ENCODE data around the gene FGD1. TPM values are rescaled to one million over a fixed set of nuclear protein-coding genes. Genes with fewer than 3 reads are reported as not detected.

Gene FGD1
- total RNA-seq, 1 experiment from 2014 or later: 13.9 TPM

DNA sequence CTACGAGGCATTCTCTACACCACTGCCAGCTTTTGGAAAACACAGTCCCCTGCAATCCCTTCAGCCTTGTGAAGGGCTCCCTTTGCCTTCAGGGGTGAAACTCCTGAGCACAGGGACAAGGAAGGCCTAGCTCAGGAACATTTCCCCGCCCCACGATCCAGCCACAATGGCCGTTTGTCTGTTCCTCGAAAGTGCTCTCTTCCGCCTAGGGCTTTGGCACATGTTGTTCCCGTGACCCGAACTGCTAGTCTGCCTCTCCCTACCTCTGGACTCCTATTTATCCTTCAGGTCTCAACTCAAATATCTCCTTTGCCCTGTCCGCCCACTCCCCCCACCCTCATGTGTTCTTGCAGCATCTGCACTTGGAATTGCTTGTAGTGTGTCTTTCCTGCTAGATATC lies 12.1 kb downstream of the FGD1 start:
- TF ChIP-seq CTCF (IDR thresholded peaks at IDR 0.05; ENCODE audit: unreplicated experiment): no peak
- no TSS peak for BruUV-seq (replicated peaks)
- DNase-seq (ENCODE audit: unreplicated experiment): no peak
- Mint-ChIP-seq H3K4me3 (ENCODE audit: unreplicated experiment) (no peak overlapping the region), H3K27ac (ENCODE audit: low read depth, unreplicated experiment) (no peak overlapping the region), H3K4me1 (ENCODE audit: insufficient read depth, unreplicated experiment) (peaks cover 6% of the 10 kb centered on the region), H3K36me3 (ENCODE audit: insufficient read depth, unreplicated experiment) (no peaks in the 10 kb centered on the region), H3K9me3 (ENCODE audit: unreplicated experiment) (no peaks in the 10 kb centered on the region), H3K27me3 (ENCODE audit: insufficient read depth, unreplicated experiment) (peaks cover 46% of the 10 kb centered on the region)
- POLR2A ChIA-PET: interaction anchor here (0.9 to 1.5 kb wide), 3 partner anchors 9 to 25 kb away, joined by 3 to 4 read pairs (median 4); no protein-coding TSS in a partner anchor
- intact Hi-C loops (cut with micrococcal nuclease): no loop called here
- CTCF ChIA-PET: no interaction called here

DNA sequence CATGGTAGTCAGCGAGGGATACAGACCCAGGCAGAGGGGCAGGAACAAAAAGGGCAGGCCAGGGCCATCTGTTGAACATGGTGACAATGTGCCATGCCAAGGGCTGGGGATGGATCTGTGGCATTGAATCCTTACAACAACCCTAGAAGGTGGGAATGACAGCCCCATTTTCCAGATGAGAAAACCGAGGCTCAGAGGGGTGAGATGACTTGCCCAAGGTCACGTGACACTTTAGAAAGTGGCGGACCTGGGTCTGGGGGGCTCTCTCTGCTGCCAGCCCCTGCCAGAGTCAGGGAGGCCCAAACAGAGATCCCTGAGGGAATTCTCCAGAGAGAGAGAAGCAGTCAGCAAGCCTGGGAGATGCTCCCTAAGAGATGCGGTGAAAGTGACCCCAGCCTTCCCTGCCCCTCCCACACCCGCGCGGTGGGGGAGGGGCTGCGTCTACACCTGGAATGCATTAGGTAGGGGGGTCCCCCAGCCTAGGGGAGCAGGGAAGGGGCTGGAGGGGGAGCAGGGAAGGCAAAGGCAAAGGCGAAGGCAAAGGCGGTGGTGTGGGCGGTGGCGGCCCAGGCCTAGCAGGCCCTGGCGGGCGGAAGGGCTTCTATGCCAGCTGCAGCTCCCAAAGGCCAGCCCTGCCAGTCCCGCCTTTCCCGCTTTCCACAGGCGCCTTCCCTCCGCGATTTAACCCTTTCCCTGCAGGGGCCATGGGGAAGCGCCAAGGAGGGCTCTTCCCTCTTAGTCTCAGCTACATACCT lies 13.0 kb downstream of the FGD1 start:
- intact Hi-C loops (cut with micrococcal nuclease): no loop called here
- Mint-ChIP-seq H3K27me3 (ENCODE audit: insufficient read depth, unreplicated experiment) (peaks cover 46% of the 10 kb centered on the region), H3K4me1 (ENCODE audit: insufficient read depth, unreplicated experiment) (peaks cover 6% of the 10 kb centered on the region), H3K4me3 (ENCODE audit: unreplicated experiment) (no peak overlapping the region), H3K9me3 (ENCODE audit: unreplicated experiment) (no peaks in the 10 kb centered on the region), H3K27ac (ENCODE audit: low read depth, unreplicated experiment) (peak overlapping the region; percentile 55), H3K36me3 (ENCODE audit: insufficient read depth, unreplicated experiment) (no peaks in the 10 kb centered on the region)
- DNase-seq (ENCODE audit: unreplicated experiment): no peak
- POLR2A ChIA-PET: interaction anchor here (1.1 kb wide), 1 partner anchor 24 kb away, joined by 4 read pairs; no protein-coding TSS in a partner anchor
- CTCF ChIA-PET: interaction anchor here (0.7 kb wide), 1 partner anchor 1149 kb away, joined by 3 read pairs; no protein-coding TSS in a partner anchor
- no TSS peak for BruUV-seq (replicated peaks)
- TF ChIP-seq CTCF (IDR thresholded peaks at IDR 0.05; ENCODE audit: unreplicated experiment): no peak

DNA sequence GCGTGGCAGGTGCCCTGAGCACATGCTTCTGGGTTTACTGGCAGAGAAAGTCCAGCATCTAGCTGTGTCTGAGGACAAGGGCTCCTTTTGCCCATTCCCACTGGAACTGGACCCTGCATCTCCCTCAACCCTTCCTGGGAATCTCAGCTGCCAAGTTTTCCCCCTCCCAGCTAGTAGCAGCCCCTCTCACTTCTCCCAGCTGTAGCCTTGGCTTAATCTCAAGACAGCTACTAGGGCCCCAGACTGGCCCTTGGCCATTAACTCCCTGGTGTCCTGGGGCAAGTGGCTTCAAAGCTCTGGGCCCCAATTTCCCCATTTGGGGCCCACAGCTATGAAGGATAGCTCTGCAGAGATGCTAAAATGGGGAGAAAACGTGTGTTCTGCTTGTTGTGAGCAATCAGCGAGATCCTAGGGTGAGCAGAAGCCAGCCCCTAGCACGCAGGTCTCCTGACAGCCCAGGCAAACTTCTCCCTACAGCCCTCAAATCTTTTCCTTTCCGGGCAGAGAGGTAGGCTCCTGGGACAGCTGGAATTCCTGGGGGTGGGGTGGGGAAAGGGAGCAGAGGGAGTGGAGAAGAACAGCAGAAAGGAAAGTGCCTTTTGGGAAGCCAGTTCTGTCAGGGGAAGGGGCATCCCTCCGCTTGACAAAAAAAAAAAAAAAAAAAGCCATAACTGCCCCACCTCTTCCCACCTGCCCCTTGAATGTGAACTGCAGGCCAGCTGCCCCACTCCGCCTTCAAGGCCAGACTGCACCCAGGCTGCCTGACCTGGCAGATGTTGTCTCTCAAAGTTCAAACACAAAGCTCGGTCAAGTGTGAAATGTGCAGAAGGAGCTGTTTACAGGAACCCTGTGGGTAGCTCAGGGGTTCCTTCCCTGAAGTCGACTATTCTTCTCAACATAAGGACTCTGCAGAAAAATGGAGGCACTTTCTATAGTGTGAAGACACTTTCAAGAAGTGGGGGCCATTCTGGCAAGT lies 16.6 kb downstream of the FGD1 start:
- Mint-ChIP-seq H3K4me3 (ENCODE audit: unreplicated experiment) (no peak overlapping the region), H3K27me3 (ENCODE audit: insufficient read depth, unreplicated experiment) (peaks cover 54% of the 10 kb centered on the region), H3K4me1 (ENCODE audit: insufficient read depth, unreplicated experiment) (peaks cover 19% of the 10 kb centered on the region), H3K36me3 (ENCODE audit: insufficient read depth, unreplicated experiment) (no peaks in the 10 kb centered on the region), H3K9me3 (ENCODE audit: unreplicated experiment) (no peaks in the 10 kb centered on the region), H3K27ac (ENCODE audit: low read depth, unreplicated experiment) (no peak overlapping the region)
- no peak for DNase-seq (ENCODE audit: unreplicated experiment)
- intact Hi-C loops (cut with micrococcal nuclease): no loop called here
- TF ChIP-seq CTCF (IDR thresholded peaks at IDR 0.05; ENCODE audit: unreplicated experiment): no peak
- ChIA-PET POLR2A (no interaction called here), CTCF (interaction anchor here (0.6 to 0.8 kb wide), 2 partner anchors 11 to 24 kb away, joined by 3 read pairs; no protein-coding TSS in a partner anchor)
- BruUV-seq (replicated peaks): no TSS peak
